NCI-H748 treated with DMSO at 0.1 percent for 48 hours (cell line): ENCODE results near the gene FKBP10.
A peak's percentile ranks its signal among the peaks of the same experiment; 100 is the strongest.
"Not testable (repeated sequence)": the region's sequence is repeated elsewhere in the genome, so short reads cannot be mapped to it uniquely, and the experiment has no call there.

ENCODE experiments used
- DNase-seq: peaks from one replicate; lab custom pipeline; 2025; lab: John Stamatoyannopoulos, UW

FKBP10 gene

DNA sequence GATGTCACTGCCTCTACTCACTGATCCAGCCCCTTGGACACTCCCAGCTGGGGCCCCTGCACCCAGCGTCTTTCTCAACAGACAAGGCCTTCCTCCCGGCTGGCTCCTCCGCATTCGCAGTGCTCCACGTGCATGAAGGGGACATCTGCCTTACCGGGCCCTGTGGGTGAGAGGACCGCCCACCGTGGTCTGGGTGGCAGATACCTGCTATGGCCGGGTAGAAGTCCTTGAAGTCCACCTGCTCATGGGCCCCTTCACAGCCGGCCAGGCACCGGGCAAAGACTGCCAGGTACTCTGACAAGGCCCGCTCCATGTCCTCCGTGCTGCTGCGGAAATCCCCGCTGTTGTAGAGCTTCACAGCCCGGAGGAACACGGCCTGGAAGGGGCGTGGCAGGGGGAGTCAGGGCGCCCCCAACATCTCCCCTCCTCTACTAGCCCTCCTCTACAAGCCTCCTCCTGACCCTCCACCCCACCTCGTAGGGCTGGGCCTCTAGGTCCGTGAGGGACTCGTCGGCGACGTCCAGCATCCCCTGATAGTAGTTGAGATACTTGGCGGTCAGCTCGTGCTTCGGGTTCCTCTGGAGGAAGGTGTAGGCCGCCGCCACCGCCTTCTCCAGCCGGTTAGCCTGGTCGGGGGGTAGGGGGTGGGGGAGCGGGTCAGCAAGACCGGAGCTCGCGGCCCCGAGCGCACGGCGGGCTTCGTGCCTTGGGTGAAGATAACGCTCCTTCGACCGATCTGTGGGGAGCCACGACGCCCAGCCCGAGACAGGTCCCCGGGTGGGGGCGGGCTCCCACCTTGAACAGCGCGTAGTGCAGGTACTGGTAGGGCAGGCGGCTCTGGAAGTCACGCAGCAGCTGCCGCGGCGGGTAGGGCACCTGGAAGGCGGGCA, 1.9 kb upstream of the FKBP10 start:
- no peak for DNase-seq

GRCh38 chr17:41811549-41812380, 1.0 kb upstream of the FKBP10 start, which contains the start of gene P3H4:
Gene P3H4 (minus strand): TSS chr17:41811949. CDS start chr17:41811915, 34 bp downstream.
- DNase-seq = peak; percentile 36

GRCh38 chr17:41813152-41813680, 412 bp downstream of the FKBP10 start:
- DNase-seq = no peak

DNA sequence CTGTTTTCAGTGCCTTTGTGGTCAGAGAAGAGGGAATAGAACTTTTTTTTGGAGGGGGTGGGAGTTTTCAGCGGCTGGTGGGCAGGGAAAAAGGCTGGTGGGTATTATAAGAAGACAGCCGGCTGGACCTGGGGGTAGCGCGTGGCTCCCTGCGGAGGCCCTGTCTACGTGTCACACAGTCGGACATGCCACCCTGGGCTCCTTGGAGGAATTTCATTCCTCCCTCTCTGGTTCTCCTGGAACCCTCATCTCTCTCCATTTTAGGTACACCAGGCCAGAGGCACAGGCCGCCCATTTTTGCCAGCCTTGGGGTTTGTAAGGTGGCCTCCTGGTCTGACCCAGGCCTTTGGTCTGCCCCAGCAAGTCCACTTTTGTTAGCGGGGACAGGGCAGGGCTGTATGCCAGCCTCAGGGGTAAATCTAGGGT, 908 bp downstream of the FKBP10 start:
- no peak for DNase-seq

- no peak for DNase-seq
These were observed 1.4 kb downstream of the FKBP10 start for GRCh38 chr17:41814195-41814594.

DNA sequence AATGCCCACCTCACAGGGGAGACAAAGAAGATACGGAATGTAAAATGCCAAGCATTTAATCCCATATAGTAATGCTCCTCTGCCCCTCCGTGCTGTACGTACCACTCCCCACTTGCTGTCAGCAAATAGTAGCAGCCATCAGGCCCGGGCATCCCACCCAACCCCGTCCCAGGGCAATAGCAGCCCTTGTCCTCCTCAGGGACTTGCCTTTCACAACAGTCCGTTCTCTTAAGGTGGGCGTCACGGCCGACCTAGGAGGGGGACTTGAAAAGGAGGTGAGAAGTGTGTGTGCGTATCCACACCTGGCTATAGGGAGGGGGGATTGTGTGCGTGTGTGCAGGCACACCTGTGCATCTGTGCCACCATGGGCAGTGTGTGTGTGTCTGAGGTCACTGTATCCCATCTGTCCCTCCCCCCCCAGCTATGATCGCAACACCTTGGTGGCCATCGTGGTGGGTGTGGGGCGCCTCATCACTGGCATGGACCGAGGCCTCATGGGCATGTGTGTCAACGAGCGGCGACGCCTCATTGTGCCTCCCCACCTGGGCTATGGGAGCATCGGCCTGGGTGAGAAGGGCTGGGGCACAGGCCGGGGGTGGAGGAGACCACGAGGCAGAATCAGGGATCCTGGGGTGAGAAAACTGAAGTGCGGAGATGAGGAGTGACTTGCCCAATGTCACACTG, 4.0 kb downstream of the FKBP10 start:
- DNase-seq = no peak

GRCh38 chr17:41818024-41818423, 5.2 kb downstream of the FKBP10 start:
- no peak for DNase-seq

DNA sequence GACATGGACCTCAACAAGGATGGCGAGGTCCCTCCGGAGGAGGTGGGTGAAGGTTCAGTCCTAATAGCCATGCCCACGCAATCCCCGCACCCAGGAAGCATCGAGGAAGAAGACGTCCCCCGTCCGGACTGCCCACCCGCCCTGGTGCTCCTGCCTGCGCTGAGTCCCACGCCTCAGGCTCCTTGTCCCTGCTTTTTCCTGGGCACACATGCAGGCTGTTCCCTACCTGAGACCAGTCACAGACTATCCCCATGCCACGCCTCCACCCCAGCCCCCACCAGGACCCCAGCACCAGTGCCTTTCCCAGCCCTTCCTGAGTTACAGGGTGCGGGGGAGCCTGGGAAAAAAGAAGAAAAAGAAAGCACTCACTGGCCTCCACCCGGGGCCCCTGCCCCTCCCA, 9.0 kb downstream of the FKBP10 start:
- no peak for DNase-seq

DNA sequence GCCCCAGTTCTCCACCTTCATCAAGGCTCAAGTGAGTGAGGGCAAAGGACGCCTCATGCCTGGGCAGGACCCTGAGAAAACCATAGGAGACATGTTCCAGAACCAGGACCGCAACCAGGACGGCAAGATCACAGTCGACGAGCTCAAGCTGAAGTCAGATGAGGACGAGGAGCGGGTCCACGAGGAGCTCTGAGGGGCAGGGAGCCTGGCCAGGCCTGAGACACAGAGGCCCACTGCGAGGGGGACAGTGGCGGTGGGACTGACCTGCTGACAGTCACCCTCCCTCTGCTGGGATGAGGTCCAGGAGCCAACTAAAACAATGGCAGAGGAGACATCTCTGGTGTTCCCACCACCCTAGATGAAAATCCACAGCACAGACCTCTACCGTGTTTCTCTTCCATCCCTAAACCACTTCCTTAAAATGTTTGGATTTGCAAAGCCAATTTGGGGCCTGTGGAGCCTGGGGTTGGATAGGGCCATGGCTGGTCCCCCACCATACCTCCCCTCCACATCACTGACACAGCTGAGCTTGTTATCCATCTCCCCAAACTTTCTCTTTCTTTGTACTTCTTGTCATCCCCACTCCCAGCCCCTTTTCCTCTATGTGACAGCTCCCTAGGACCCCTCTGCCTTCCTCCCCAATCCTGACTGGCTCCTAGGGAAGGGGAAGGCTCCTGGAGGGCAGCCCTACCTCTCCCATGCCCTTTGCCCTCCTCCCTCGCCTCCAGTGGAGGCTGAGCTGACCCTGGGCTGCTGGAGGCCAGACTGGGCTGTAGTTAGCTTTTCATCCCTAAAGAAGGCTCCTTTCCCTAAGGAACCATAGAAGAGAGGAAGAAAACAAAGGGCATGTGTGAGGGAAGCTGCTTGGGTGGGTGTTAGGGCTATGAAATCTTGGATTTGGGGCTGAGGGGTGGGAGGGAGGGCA, 9.7 kb downstream of the FKBP10 start:
- DNase-seq = no peak

- no peak for DNase-seq
These were observed 10.3 kb downstream of the FKBP10 start for GRCh38 chr17:41823141-41823524.

DNA sequence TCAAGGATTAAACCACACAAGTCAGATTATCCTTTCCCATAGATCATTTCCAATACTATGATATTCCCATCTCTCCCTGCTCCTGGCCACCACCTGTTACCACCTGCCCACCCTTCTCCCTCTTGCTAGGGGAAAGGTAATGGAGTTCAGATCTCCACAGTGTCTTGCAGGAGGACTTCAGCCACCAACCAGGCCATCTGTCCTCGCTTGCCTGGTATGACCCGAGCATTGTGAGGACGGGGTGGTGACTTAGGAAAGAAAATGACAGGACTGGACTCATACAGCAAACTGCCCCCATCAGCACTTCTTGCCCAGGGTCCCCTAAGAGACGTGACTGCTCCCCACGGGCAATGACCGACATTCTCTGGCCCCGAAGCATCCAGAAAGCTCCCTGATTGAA, 10.8 kb downstream of the FKBP10 start:
- DNase-seq = no peak

GRCh38 chr17:41824086-41824485, 11.3 kb downstream of the FKBP10 start:
- no peak for DNase-seq

DNA sequence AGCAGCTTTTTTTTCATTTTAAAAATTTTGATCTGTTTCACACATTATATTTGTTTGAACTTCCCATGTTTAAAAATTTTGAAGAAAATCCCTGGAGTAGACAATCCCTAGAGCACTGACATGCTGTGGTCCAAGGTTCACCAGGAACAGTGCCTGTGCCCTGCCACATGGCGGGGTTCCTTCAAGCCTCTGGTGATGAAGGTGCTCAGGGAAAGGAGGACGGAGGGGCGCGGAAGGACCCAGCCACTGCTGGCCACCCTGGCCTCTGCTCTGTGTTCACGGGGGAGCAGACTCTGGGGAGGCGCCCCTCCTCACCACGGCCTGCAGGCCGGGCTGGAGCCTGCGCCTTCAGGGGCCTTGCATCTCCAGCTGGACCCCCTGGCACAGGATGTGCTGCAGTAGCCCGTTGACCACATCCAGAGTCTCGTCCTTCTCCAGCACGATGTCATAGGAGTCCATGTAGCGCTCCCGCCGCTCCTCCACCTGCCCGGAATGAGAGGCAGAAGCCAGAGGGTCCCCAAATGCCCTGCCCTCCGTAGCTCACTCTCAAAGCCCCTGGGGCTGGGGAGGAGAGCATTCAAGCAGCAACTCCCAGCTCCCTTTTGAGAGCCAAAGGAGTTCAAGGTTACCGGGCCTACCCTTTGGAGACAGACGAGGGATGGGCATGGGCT, 12.5 kb downstream of the FKBP10 start:
- no peak for DNase-seq

DNA sequence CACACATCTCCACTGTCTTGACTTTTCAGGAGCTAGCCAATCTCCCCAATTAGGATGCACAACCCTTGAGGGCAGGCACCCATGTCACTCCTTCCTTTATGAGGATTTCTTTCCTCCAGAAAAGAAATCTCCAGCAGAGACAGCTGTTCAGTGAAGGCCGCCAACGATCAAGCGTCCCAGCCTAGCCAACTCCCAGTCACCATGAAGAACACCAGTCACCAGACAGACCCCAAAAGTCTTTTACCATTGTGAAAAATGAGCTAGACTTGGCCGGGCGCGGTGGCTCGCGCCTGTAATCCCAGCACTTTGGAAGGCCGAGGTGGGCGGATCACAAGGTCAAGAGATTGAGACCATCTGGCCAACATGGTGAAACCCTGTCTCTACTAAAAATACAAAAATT, 17.2 kb downstream of the FKBP10 start:
- not testable (repeated sequence) for DNase-seq

GRCh38 chr17:41835214-41835799, 22.5 kb downstream of the FKBP10 start:
- no peak for DNase-seq

GRCh38 chr17:41835800-41836549, 23.2 kb downstream of the FKBP10 start, which contains the start of gene NT5C3B:
Gene NT5C3B (minus strand): TSS chr17:41836232. CDS start chr17:41836193, 39 bp downstream.
- DNase-seq = no peak

GRCh38 chr17:41836550-41837196, 23.9 kb downstream of the FKBP10 start:
- no peak for DNase-seq

DNA sequence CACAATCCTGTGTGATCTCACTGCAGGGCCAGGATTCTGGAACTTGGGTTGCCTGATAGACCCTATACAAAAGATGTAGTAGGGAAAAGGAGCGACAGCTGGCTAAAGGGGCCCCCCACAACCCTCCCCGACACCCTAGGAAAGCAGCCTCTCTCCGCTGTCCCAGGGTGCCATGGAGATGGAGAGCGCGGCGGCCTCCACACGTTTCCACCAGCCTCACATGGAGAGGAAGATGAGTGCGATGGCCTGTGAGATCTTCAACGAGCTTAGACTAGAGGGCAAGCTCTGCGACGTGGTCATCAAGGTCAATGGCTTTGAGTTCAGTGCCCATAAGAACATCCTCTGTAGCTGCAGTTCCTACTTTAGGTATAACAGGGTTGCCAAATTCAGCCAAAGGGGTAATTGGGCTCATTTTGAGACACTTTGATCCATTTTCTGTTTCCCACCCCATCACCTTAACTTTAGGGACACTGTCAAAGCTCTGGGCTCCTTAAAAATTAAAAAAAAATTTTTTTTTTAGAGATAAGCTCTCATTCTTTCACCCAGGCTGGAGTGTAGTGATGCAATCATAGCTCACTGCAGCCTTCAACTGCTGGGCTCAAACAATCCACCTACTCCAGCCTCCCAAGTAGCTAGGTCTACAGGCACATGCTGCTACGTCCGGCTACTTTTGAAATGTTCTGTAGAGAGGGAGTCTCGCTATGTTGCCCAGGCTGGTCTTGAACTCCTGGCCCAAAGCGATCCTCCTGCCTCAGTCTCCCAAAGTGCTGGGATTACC, 25.1 kb downstream of the FKBP10 start, which contains the start of gene KLHL10:
Gene KLHL10 (plus strand): TSS at position 65 of the 778 bp plus-strand sequence. CDS start 108 bp downstream, at position 173.
- no peak for DNase-seq
